Measurements from ENCODE around the gene STXBP1. TPM values are rescaled to one million over a fixed set of nuclear protein-coding genes. Genes with fewer than 3 reads are reported as not detected.

STXBP1 gene
- total and polyA plus RNA-seq, 2 experiments from 2014 or later: 28.5 to 43.7 TPM

- Histone ChIP-seq H2AFZ (no peak overlapping the region), H3K4me3 (no peak overlapping the region), H3K27me3 (replicated peaks; ENCODE audit: insufficient read depth) (no peaks in the 10 kb centered on the region), H3F3A (ENCODE audit: insufficient read depth) (peaks cover 15% of the 10 kb centered on the region; the same call in 1 of the 2 replicates), H3K79me2 (ENCODE audit: insufficient read depth) (no peaks in the 10 kb centered on the region), H3K36me3 (ENCODE audit: low read depth) (0 out of 2 replicates have a peak, but pooled peaks cover 4% of the 10 kb centered on the region), H3K4me1 (ENCODE audit: insufficient read depth) (peaks cover 11% of the 10 kb centered on the region), H3K9me2 (ENCODE audit: insufficient read depth) (no peaks in the 10 kb centered on the region), H3K9ac (no peak overlapping the region), H3K4me2 (ENCODE audit: unreplicated experiment) (no peak overlapping the region), H3K27ac (no peak overlapping the region), H4K20me1 (ENCODE audit: insufficient read depth) (no peaks in the 10 kb centered on the region), H3K9me3 (ENCODE audit: low read depth) (no peaks in the 10 kb centered on the region)
- in situ Hi-C loops (cut with MboI): no loop called here
- no peak for DNase-seq
- 70 to 83% methylated on average over 6 of the region's 6 CpGs for WGBS, 2 experiments (ENCODE audit: low coverage in 1 of 2, low lambda C conversion rate in 2 of 2, missing lambda C conversion rate in 2 of 2)
- TF ChIP-seq EZH2 (IDR thresholded peaks at IDR 0.05; ENCODE audit: insufficient read depth, poor library complexity, severe bottlenecking) (no peak), EZH2phosphoT487 (IDR thresholded peaks at IDR 0.05; ENCODE audit: insufficient read depth, low read depth) (no peak)
These were observed 74.7 kb downstream of the STXBP1 start for GRCh38 chr9:127686461-127687393.

GRCh38 chr9:127689329-127690000 is 77.4 kb downstream of the STXBP1 start:
- H3K9me2 ChIP-seq (ENCODE audit: insufficient read depth): no peaks in the 10 kb centered on the region
- peaks cover 3% of the 10 kb centered on the region; the same call in 1 of the 2 replicates for H3F3A ChIP-seq (ENCODE audit: insufficient read depth)
- in situ Hi-C loops (cut with MboI): no loop called here
- H3K9me3 ChIP-seq (ENCODE audit: low read depth): no peaks in the 10 kb centered on the region
- peaks cover 4% of the 10 kb centered on the region for H3K4me1 ChIP-seq (ENCODE audit: insufficient read depth)
- H2AFZ ChIP-seq: no peak overlapping the region
- H3K4me2 ChIP-seq (ENCODE audit: unreplicated experiment): no peak overlapping the region
- H3K36me3 ChIP-seq (ENCODE audit: low read depth): 0 out of 2 replicates have a peak, but pooled peaks cover 4% of the 10 kb centered on the region
- H3K9ac ChIP-seq: no peak overlapping the region
- H3K27ac ChIP-seq: no peak overlapping the region
- H3K4me3 ChIP-seq: no peak overlapping the region
- no peaks in the 10 kb centered on the region for H3K79me2 ChIP-seq (ENCODE audit: insufficient read depth)
- no peaks in the 10 kb centered on the region for H3K27me3 ChIP-seq (replicated peaks; ENCODE audit: insufficient read depth)
- TF ChIP-seq EZH2phosphoT487 (IDR thresholded peaks at IDR 0.05; ENCODE audit: insufficient read depth, low read depth): no peak
- no peak for TF ChIP-seq EZH2 (IDR thresholded peaks at IDR 0.05; ENCODE audit: insufficient read depth, poor library complexity, severe bottlenecking)
- WGBS, 2 experiments (ENCODE audit: low coverage in 1 of 2, low lambda C conversion rate in 2 of 2, missing lambda C conversion rate in 2 of 2): 87 to 91% methylated on average over 13 of the region's 13 CpGs
- no peaks in the 10 kb centered on the region for H4K20me1 ChIP-seq (ENCODE audit: insufficient read depth)
- DNase-seq: no peak

GRCh38 chr9:127690735-127691134 is 78.7 kb downstream of the STXBP1 start:
- Histone ChIP-seq H4K20me1 (ENCODE audit: insufficient read depth) (no peaks in the 10 kb centered on the region), H3K36me3 (ENCODE audit: low read depth) (0 out of 2 replicates have a peak, but pooled peaks cover 4% of the 10 kb centered on the region), H3K9me3 (ENCODE audit: low read depth) (no peaks in the 10 kb centered on the region), H3K9me2 (ENCODE audit: insufficient read depth) (no peaks in the 10 kb centered on the region), H3F3A (ENCODE audit: insufficient read depth) (peaks cover 8% of the 10 kb centered on the region; the same call in 1 of the 2 replicates), H3K27me3 (replicated peaks; ENCODE audit: insufficient read depth) (no peaks in the 10 kb centered on the region), H3K9ac (no peak overlapping the region), H3K4me1 (ENCODE audit: insufficient read depth) (peaks cover 10% of the 10 kb centered on the region), H3K27ac (no peak overlapping the region), H3K4me2 (ENCODE audit: unreplicated experiment) (no peak overlapping the region), H3K4me3 (no peak overlapping the region), H3K79me2 (ENCODE audit: insufficient read depth) (no peaks in the 10 kb centered on the region), H2AFZ (no peak overlapping the region)
- in situ Hi-C loops (cut with MboI): no loop called here
- TF ChIP-seq EZH2phosphoT487 (IDR thresholded peaks at IDR 0.05; ENCODE audit: insufficient read depth, low read depth) (no peak), EZH2 (IDR thresholded peaks at IDR 0.05; ENCODE audit: insufficient read depth, poor library complexity, severe bottlenecking) (no peak)
- DNase-seq: no peak
- WGBS, 2 experiments (ENCODE audit: low coverage in 1 of 2, low lambda C conversion rate in 2 of 2, missing lambda C conversion rate in 2 of 2): 92 to 93% methylated on average over 10 of the region's 10 CpGs

GRCh38 chr9:127692071-127692470 is 80.0 kb downstream of the STXBP1 start:
- no peaks in the 10 kb centered on the region for H3K9me2 ChIP-seq (ENCODE audit: insufficient read depth)

More at GRCh38 chr9:127692071-127692470, 80.0 kb downstream of the STXBP1 start:
- no peaks in the 10 kb centered on the region for H3K27me3 ChIP-seq (replicated peaks; ENCODE audit: insufficient read depth)
- 0 out of 2 replicates have a peak, but pooled peaks cover 4% of the 10 kb centered on the region for H3K36me3 ChIP-seq (ENCODE audit: low read depth)
- H3K79me2 ChIP-seq (ENCODE audit: insufficient read depth): no peaks in the 10 kb centered on the region
- in situ Hi-C loops (cut with MboI): no loop called here
- H3K4me3 ChIP-seq: no peak overlapping the region
- peaks cover 14% of the 10 kb centered on the region for H3K4me1 ChIP-seq (ENCODE audit: insufficient read depth)
- no peak overlapping the region for H2AFZ ChIP-seq
- no peaks in the 10 kb centered on the region for H3K9me3 ChIP-seq (ENCODE audit: low read depth)
- no peak for DNase-seq
- H3K9ac ChIP-seq: no peak overlapping the region
- peaks cover 16% of the 10 kb centered on the region; the same call in 1 of the 2 replicates for H3F3A ChIP-seq (ENCODE audit: insufficient read depth)
- no peak overlapping the region for H3K27ac ChIP-seq
- WGBS, 2 experiments (ENCODE audit: low coverage in 1 of 2, low lambda C conversion rate in 2 of 2, missing lambda C conversion rate in 2 of 2): 86 to 89% methylated on average over 20 of the region's 20 CpGs
- H4K20me1 ChIP-seq (ENCODE audit: insufficient read depth): no peaks in the 10 kb centered on the region
- TF ChIP-seq EZH2phosphoT487 (IDR thresholded peaks at IDR 0.05; ENCODE audit: insufficient read depth, low read depth): no peak
- H3K4me2 ChIP-seq (ENCODE audit: unreplicated experiment): no peak overlapping the region

All from GM23248 (cell line).